Measurements from ENCODE around the gene SH3RF1. TPM values are rescaled to one million over a fixed set of nuclear protein-coding genes. Genes with fewer than 3 reads are reported as not detected.
A peak's percentile ranks its signal among the peaks of the same experiment; 100 is the strongest.

The SH3RF1 gene
- total and polyA plus RNA-seq, 2 experiments from 2014 or later, result 7.8 to 12.4 TPM

DNA sequence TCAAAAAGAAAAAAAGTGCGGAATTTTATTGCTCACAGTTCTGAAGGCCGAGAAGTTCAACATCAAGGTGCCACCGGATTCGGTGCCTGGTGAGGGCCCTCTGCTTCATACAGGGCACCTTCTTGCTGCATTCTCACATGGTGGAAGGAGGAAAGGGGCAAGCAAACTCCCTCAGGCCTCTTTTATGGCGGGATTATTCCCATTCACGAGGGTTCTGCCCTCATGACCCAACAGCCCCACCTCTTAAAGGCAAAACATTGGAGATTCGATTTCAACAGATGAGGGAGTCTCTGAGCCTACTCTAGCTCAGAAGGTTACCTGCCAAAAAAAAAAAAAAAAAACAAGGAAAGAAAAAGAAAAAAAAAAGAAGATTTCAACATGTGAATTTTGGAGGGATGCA, 196.6 kb downstream of the SH3RF1 start:
- Histone ChIP-seq H3K4me2 (no peak overlapping the region), H3K27me3 (ENCODE audit: insufficient read depth) (no peaks in the 10 kb centered on the region), H3K79me2 (replicated peaks; ENCODE audit: insufficient read depth) (no peaks in the 10 kb centered on the region), H4K20me1 (replicated peaks; ENCODE audit: insufficient read depth) (no peaks in the 10 kb centered on the region), H3K36me3 (ENCODE audit: insufficient read depth) (no peaks in the 10 kb centered on the region), H3F3A (replicated peaks; ENCODE audit: low read depth) (no peaks in the 10 kb centered on the region), H3K9me2 (ENCODE audit: insufficient read depth) (peaks cover 12% of the 10 kb centered on the region; the same call in 1 of the 2 replicates), H3K4me3 (no peak overlapping the region), H3K27ac (ENCODE audit: low read depth) (no peak overlapping the region), H2AFZ (peak overlapping the region; percentile 52), H3K4me1 (ENCODE audit: insufficient read depth) (peaks cover 13% of the 10 kb centered on the region)
- Mint-ChIP-seq H3K36me3 (ENCODE audit: low read depth) (no peaks in the 10 kb centered on the region; the same call in 2 of the 3 replicates), H3K27me3 (ENCODE audit: insufficient read depth, low read depth, poor library complexity) (peaks cover 2% of the 10 kb centered on the region), H3K9me3 (no peaks in the 10 kb centered on the region; the same call in 2 of the 3 replicates), H3K4me1 (peaks cover 21% of the 10 kb centered on the region), H3K4me3 (no peak overlapping the region), H3K27ac (no peak overlapping the region)
- TF ChIP-seq ZNF331 (CRISPR knock-in tag; IDR thresholded peaks at IDR 0.05; ENCODE audit: low read depth) (no peak), ETS1 (IDR thresholded peaks at IDR 0.05) (no peak), ZNF114 (CRISPR knock-in tag; IDR thresholded peaks at IDR 0.05) (no peak), EZH2 (IDR thresholded peaks at IDR 0.05; ENCODE audit: low read depth, unreplicated experiment) (no peak), CTCF (conservative IDR thresholded peaks at IDR 0.05; ENCODE audit: low read depth in 2 of 2) (no peak), CREB1 (CRISPR knock-in tag; IDR thresholded peaks at IDR 0.05; ENCODE audit: low read depth) (no peak), STAT1 (IDR thresholded peaks at IDR 0.05; ENCODE audit: unreplicated experiment) (no peak), NANOG (IDR thresholded peaks at IDR 0.05; ENCODE audit: borderline replicate concordance) (no peak), EZH2phosphoT487 (IDR thresholded peaks at IDR 0.05; ENCODE audit: unreplicated experiment) (no peak), POLR2AphosphoS5 (IDR thresholded peaks at IDR 0.05; ENCODE audit: low read depth) (no peak), JUNB (IDR thresholded peaks at IDR 0.05; ENCODE audit: unreplicated experiment) (no peak), REST (IDR thresholded peaks at IDR 0.05; ENCODE audit: unreplicated experiment) (no peak), ZNF462 (CRISPR knock-in tag; IDR thresholded peaks at IDR 0.05) (no peak)
- no peak for DNase-seq (ENCODE audit: low spot score)
- no peak for ATAC-seq

Measured in GM23338 (cell line).